IMR-90 (cell line): ENCODE measurements around the gene BEST1. TPM values are rescaled to one million over a fixed set of nuclear protein-coding genes. Genes with fewer than 3 reads are reported as not detected.

Experiments
- ATAC-seq: fragments of 200-7000 bp; cut with Tn5 transposase; 2 replicates; pipeline ENCODE4 v1.9.1; 2020; ENCODE audit warnings: low read depth, mild to moderate bottlenecking, moderate library complexity
- BruUV-seq: library from RNA; stranded (reverse); fragments of 400-500 nt; replicated peaks from 2 replicates; lab custom pipeline; 2021; lab: Mats Ljungman, UMichigan
- CTCF ChIA-PET: fragments of 300-600 bp; formaldehyde crosslinking; extraction: SDS; loops from one replicate; lab custom pipeline; 2021; ENCODE audit warnings: antibody characterized with exemption; lab: Yijun Ruan, JAX
- POLR2A ChIA-PET: fragments of 300-600 bp; sonication (Branson Sonifier 250); formaldehyde crosslinking; loops from one replicate; lab custom pipeline; 2022; ENCODE audit warnings: antibody characterized with exemption; ENCODE audit not compliant: unreplicated experiment; lab: Charles Lee
- DNase-seq: peaks from one replicate; pipeline ENCODE4 v3.0.0; 2013
- H2AFZ ChIP-seq: replicated peaks from 2 replicates; pipeline ENCODE3; 2013; ENCODE audit warnings: low read length, mild to moderate bottlenecking; ENCODE audit not compliant: poor library complexity
- H2AK5ac ChIP-seq: 2 replicates; pipeline ENCODE4 v1.6.1; 2013; ENCODE audit warnings: low read depth, low read length, inconsistent platforms
- H2AK9ac ChIP-seq: replicated peaks from 2 replicates; pipeline ENCODE3; 2013; ENCODE audit warnings: mild to moderate bottlenecking, low read depth, low read length, moderate library complexity; ENCODE audit not compliant: poor library complexity
- H2BK120ac ChIP-seq: 2 replicates; pipeline ENCODE4 v1.6.1; 2013; ENCODE audit warnings: low read depth, low read length, inconsistent platforms
- H2BK15ac ChIP-seq: 3 replicates; pipeline ENCODE4 v1.6.1; 2013; ENCODE audit warnings: low read depth, low read length, inconsistent platforms
- H2BK20ac ChIP-seq: 2 replicates; pipeline ENCODE4 v1.6.1; 2013; ENCODE audit warnings: low read depth, mild to moderate bottlenecking, inconsistent platforms, low read length, moderate library complexity
- H2BK5ac ChIP-seq: 2 replicates; pipeline ENCODE4 v1.6.1; 2013; ENCODE audit warnings: mild to moderate bottlenecking, low read depth, low read length, inconsistent platforms; ENCODE audit not compliant: poor library complexity, severe bottlenecking
- H3K14ac ChIP-seq: replicated peaks from 2 replicates; pipeline ENCODE4 v1.6.1; 2013; ENCODE audit warnings: low read depth, low read length, inconsistent platforms
- H3K18ac ChIP-seq: 2 replicates; pipeline ENCODE4 v1.6.1; 2013; ENCODE audit warnings: low read depth, low read length, control low read depth
- H3K23ac ChIP-seq: 2 replicates; pipeline ENCODE4 v1.6.1; 2013; ENCODE audit warnings: low read depth, low read length, inconsistent platforms
- H3K27ac ChIP-seq: 2 replicates; pipeline ENCODE4 v1.5.1; 2013; ENCODE audit warnings: mild to moderate bottlenecking, control low read depth, low read length; ENCODE audit not compliant: insufficient read depth
- H3K27me3 ChIP-seq: 2 replicates; pipeline ENCODE4 v1.6.1; 2013; ENCODE audit warnings: low read length; ENCODE audit not compliant: control insufficient read depth, insufficient read depth
- H3K36me3 ChIP-seq: 2 replicates; pipeline ENCODE4 v1.6.1; 2013; ENCODE audit warnings: low read length, mixed read lengths; ENCODE audit not compliant: control insufficient read depth, insufficient read depth
- H3K4ac ChIP-seq: 2 replicates; pipeline ENCODE4 v1.6.1; 2013; ENCODE audit warnings: low read depth, low read length, inconsistent platforms
- H3K4me1 ChIP-seq: 2 replicates; pipeline ENCODE4 v1.6.1; 2013; ENCODE audit warnings: low read length, mixed read lengths; ENCODE audit not compliant: control insufficient read depth, insufficient read depth
- H3K4me2 ChIP-seq: 2 replicates; pipeline ENCODE4 v1.6.1; 2013; ENCODE audit warnings: low read depth, mild to moderate bottlenecking, control low read depth, low read length, moderate library complexity
- H3K4me3 ChIP-seq: 2 replicates; pipeline ENCODE4 v1.5.1; 2013; ENCODE audit warnings: low read depth, mild to moderate bottlenecking, control low read depth, low read length, moderate library complexity; ENCODE audit not compliant: insufficient read depth
- H3K56ac ChIP-seq: 2 replicates; pipeline ENCODE4 v1.6.1; 2013; ENCODE audit warnings: low read length, inconsistent platforms; ENCODE audit not compliant: insufficient read depth; ENCODE audit errors: extremely low read depth
- H3K79me1 ChIP-seq, 2 experiments: 2 replicates each; pipeline ENCODE4 v1.6.1; 2013; ENCODE audit warnings: low read length in 2 of 2, inconsistent platforms in 1 of 2, low read depth in 1 of 2
- H3K9ac ChIP-seq: 2 replicates; pipeline ENCODE4 v1.6.1; 2013; ENCODE audit warnings: low read depth, low read length, control low read depth
- H3K9me1 ChIP-seq: 2 replicates; pipeline ENCODE4 v1.6.1; 2013; ENCODE audit warnings: low read length, inconsistent platforms; ENCODE audit not compliant: insufficient read depth
- H3K9me3 ChIP-seq: 2 replicates; pipeline ENCODE4 v1.6.1; 2013; ENCODE audit warnings: low read length; ENCODE audit not compliant: control insufficient read depth, insufficient read depth
- H4K20me1 ChIP-seq: 2 replicates; pipeline ENCODE4 v1.6.1; 2013; ENCODE audit warnings: low read length, inconsistent platforms; ENCODE audit not compliant: insufficient read depth
- H4K5ac ChIP-seq: 2 replicates; pipeline ENCODE4 v1.6.1; 2013; ENCODE audit warnings: mild to moderate bottlenecking, low read depth, low read length, control low read depth
- H4K8ac ChIP-seq, 2 experiments: 2 replicates each; pipeline ENCODE4 v1.6.1; 2013; ENCODE audit warnings: low read depth in 2 of 2, low read length in 2 of 2, control low read depth in 1 of 2, inconsistent platforms in 1 of 2
- H4K91ac ChIP-seq: 2 replicates; pipeline ENCODE4 v1.6.1; 2013; ENCODE audit warnings: low read depth, low read length, inconsistent platforms; ENCODE audit not compliant: insufficient read depth
- BHLHE40 ChIP-seq: fragments of 150-350 bp; IDR thresholded peaks from 2 replicates; pipeline ENCODE4 v1.6.1; 2016; ENCODE audit warnings: mild to moderate bottlenecking, low read depth, low read length
- CEBPB ChIP-seq: IDR thresholded peaks from 2 replicates; pipeline ENCODE4 v1.6.1; 2012; ENCODE audit warnings: low read depth, low read length, improper control_type of control experiment
- CHD1 ChIP-seq: IDR thresholded peaks from 2 replicates; pipeline ENCODE4 v1.6.1; 2012; ENCODE audit warnings: low read depth, low read length, improper control_type of control experiment
- FOS ChIP-seq: fragments of 150-350 bp; IDR thresholded peaks from 2 replicates; pipeline ENCODE4 v1.6.1; 2016; ENCODE audit warnings: low read depth, low read length
- RFX5 ChIP-seq: IDR thresholded peaks from 2 replicates; pipeline ENCODE4 v1.8.0; 2012; ENCODE audit warnings: low read depth, mild to moderate bottlenecking, low read length, moderate library complexity
- SMC3 ChIP-seq: fragments of 150-350 bp; IDR thresholded peaks from 2 replicates; pipeline ENCODE4 v1.6.1; 2016; ENCODE audit warnings: low read depth, mild to moderate bottlenecking, antibody characterized with exemption, low read length, moderate library complexity
- USF2 ChIP-seq: fragments of 150-350 bp; IDR thresholded peaks from 2 replicates; pipeline ENCODE4 v1.6.1; 2017; ENCODE audit warnings: mild to moderate bottlenecking, antibody characterized with exemption, low read length, low read depth
- WGBS, 2 experiments: methylation state at CpG; one replicate each; pipeline versions ENCODE4 v1.1.5 to v1.1.7; 2013; ENCODE audit warnings: missing lambda C conversion rate in 2 of 2; ENCODE audit not compliant: insufficient read length in 1 of 2; ENCODE audit errors: extremely low coverage in 2 of 2; 5-methylcytosine and 5-hydroxymethylcytosine counted together
- dilution Hi-C: fragments of 300-500 bp; cut with HindIII; formaldehyde crosslinking; loops from one replicate; pipeline ENCODE4 v1.14.3; 2018; ENCODE audit warnings: low sequenced_read_pairs; ENCODE audit not compliant: unreplicated experiment
- in situ Hi-C: fragments of 300-500 bp; cut with MboI; formaldehyde crosslinking; loops from 3 replicates; pipeline ENCODE4 v1.14.3; 2019; ENCODE audit warnings: low sequenced_read_pairs, inconsistent platforms, mixed read lengths
- intact Hi-C: fragments of 100-400 bp; cut with micrococcal nuclease; formaldehyde crosslinking; loops from 2 replicates; pipeline ENCODE4 v1.10.0; 2022
- polyA plus RNA-seq, 3 experiments: library from polyadenylated mRNA; depleted of rRNA; stranded (reverse); fragments of >200 nt; gene quantifications; 2 replicates each; pipeline ENCODE4 v1.2.3, GENCODE V29; 2012; ENCODE audit warnings: low replicate concordance in 1 of 3
- total RNA-seq: library from RNA; depleted of rRNA; stranded (reverse); fragments of >200 nt; gene quantifications from 2 replicates; pipeline ENCODE4 v1.2.3, GENCODE V29; 2012

BEST1 gene
- total and polyA plus RNA-seq, 2 of the 4 experiments (the other 2 are of a cell fraction): 0.90 to 1.4 TPM

GRCh38 chr11:61969838-61970662 lies 19.9 kb downstream of the BEST1 start:
- in situ Hi-C loops (loop anchor here (10.0 kb wide), 1 partner anchor 55 kb away; no protein-coding TSS in a partner anchor), intact Hi-C loops (no loop called here), dilution Hi-C loops (no loop called here)
- Histone ChIP-seq H3K9ac (no peak overlapping the region; the same call in 1 of the 2 replicates), H2BK5ac (peak overlapping the region; percentile 97), H3K4me3 (no peak overlapping the region), H2AK9ac (no peak overlapping the region), H3K9me3 (no peaks in the 10 kb centered on the region), H4K5ac (no peak overlapping the region), H4K8ac (peak overlapping the region in 1 of 2 experiments; percentile 97; a peak in 1 of 4 replicates), H2AK5ac (no peak overlapping the region), H4K20me1 (peaks cover 22% of the 10 kb centered on the region), H3K23ac (no peak overlapping the region), H2BK20ac (peak overlapping the region; percentile 48; the same call in 1 of the 2 replicates), H3K36me3 (peaks cover 13% of the 10 kb centered on the region), H2AFZ (no peak overlapping the region), H3K79me1 (peaks cover 11 to 56% of the 10 kb centered on the region in 2 experiments), H3K18ac (peak overlapping the region; percentile 30), H3K4me2 (peak overlapping the region; percentile 51; the same call in 1 of the 2 replicates), H3K4ac (peak overlapping the region; percentile 99), H3K56ac (0 out of 2 replicates have a peak overlapping the region, but pooled peaks have one; percentile 2), H3K9me1 (peaks cover 28% of the 10 kb centered on the region), H3K14ac (no peak overlapping the region), H3K4me1 (peaks cover 33% of the 10 kb centered on the region), H4K91ac (peak overlapping the region; percentile 10; the same call in 1 of the 2 replicates), H3K27me3 (no peaks in the 10 kb centered on the region), H2BK120ac (peak overlapping the region; percentile 99; the same call in 1 of the 2 replicates), H2BK15ac (no peak overlapping the region), H3K27ac (peak overlapping the region; percentile 94; the same call in 1 of the 2 replicates)
- ChIA-PET POLR2A (interaction anchor here (0.6 kb wide), 1 partner anchor 569 kb away, joined by 3 read pairs; no protein-coding TSS in a partner anchor), CTCF (interaction anchor here (3.3 kb wide), 2 partner anchors 112 kb away, joined by 15 to 17 read pairs; no protein-coding TSS in a partner anchor)
- no CpG with 5 or more reads among the region's 2 CpGs for WGBS, 2 experiments
- BruUV-seq: no TSS peak
- peak; percentile 77 for TF ChIP-seq BHLHE40
- TF ChIP-seq CHD1: 0 out of 2 replicates have a peak, but pooled peaks have one; percentile 62
- TF ChIP-seq USF2: peak; percentile 73
- TF ChIP-seq FOS: peak; percentile 87; the same call in 1 of the 2 replicates
- no peak for TF ChIP-seq RFX5
- peak; percentile 93 for TF ChIP-seq CEBPB
- no peak; the same call in 1 of the 2 replicates for TF ChIP-seq SMC3
- peak; percentile 87 for DNase-seq
- no peak for ATAC-seq
